K562 (cell line): Measurements from ENCODE around the gene CMSS1. TPM values are rescaled to one million over a fixed set of nuclear protein-coding genes. Genes with fewer than 3 reads are reported as not detected.
A peak's percentile ranks its signal among the peaks of the same experiment; 100 is the strongest.

ENCODE experiments used
- ATF3 ChIP-seq, 2 experiments: fragments of 450-650 bp in 1 of 2; sonication (generic) in 1 of 2; formaldehyde crosslinking in 1 of 2; IDR thresholded peaks in 1 of 2; conservative IDR thresholded peaks in 1 of 2; 2 replicates each; pipeline versions ENCODE4 v1.6.1 to v1.8.1; 2016 to 2023; ENCODE audit warnings: mild to moderate bottlenecking in 2 of 2, moderate library complexity in 2 of 2, inconsistent platforms in 1 of 2, missing genetic modification reagents in 1 of 2
- FUS ChIP-seq: fragments of 200-400 bp; formaldehyde crosslinking; optimal IDR thresholded peaks from 2 replicates; pipeline ENCODE3; 2017; ENCODE audit warnings: low read depth, low read length
- HNRNPK ChIP-seq: fragments of 200-400 bp; formaldehyde crosslinking; IDR thresholded peaks from one replicate; pipeline ENCODE4 v1.6.1; 2018; ENCODE audit warnings: mild to moderate bottlenecking, low read depth, low read length; ENCODE audit not compliant: poor library complexity, severe bottlenecking
- KLF6 ChIP-seq: fragments of 250-450 bp; sonication (Bioruptor Pico); IDR thresholded peaks from 2 replicates; pipeline ENCODE4 v1.4.0; 2020; ENCODE audit warnings: mild to moderate bottlenecking, moderate library complexity, borderline replicate concordance
- LARP7 ChIP-seq: fragments of 450-650 bp; IDR thresholded peaks from 2 replicates; pipeline ENCODE4 v1.6.1; 2016
- MCM5 ChIP-seq: fragments of 450-650 bp; IDR thresholded peaks from 2 replicates; pipeline ENCODE4 v1.6.1; 2016; ENCODE audit warnings: low read depth
- NBN ChIP-seq: fragments of 450-650 bp; IDR thresholded peaks from 2 replicates; pipeline ENCODE4 v1.6.1; 2016; ENCODE audit warnings: low read depth, mild to moderate bottlenecking
- NR0B1 ChIP-seq: fragments of 450-650 bp; IDR thresholded peaks from one replicate; pipeline ENCODE4 v1.6.1; 2018; ENCODE audit warnings: mild to moderate bottlenecking, moderate library complexity; ENCODE audit not compliant: partially characterized antibody
- RBM14 ChIP-seq: fragments of 200-400 bp; formaldehyde crosslinking; IDR thresholded peaks from 2 replicates; pipeline ENCODE4 v1.6.1; 2018; ENCODE audit warnings: low read depth, mild to moderate bottlenecking, low read length, moderate library complexity, borderline replicate concordance; ENCODE audit not compliant: insufficient read depth
- SAP30 ChIP-seq: fragments of 200-600 bp; sonication (generic); IDR thresholded peaks from 2 replicates; pipeline ENCODE4 v1.6.1; 2012; ENCODE audit warnings: borderline replicate concordance, low read depth, mild to moderate bottlenecking, moderate library complexity, low read length, control low read depth, inconsistent platforms; ENCODE audit not compliant: insufficient read depth, poor library complexity, severe bottlenecking
- SMARCB1 ChIP-seq: IDR thresholded peaks from 2 replicates; pipeline ENCODE4 v1.6.1; 2011; ENCODE audit warnings: improper control_type of control experiment, low read depth; ENCODE audit not compliant: insufficient read length
- UBTF ChIP-seq, 2 experiments: IDR thresholded peaks; 2 replicates each; pipeline ENCODE4 v1.6.1; 2012; ENCODE audit warnings: improper control_type of control experiment in 2 of 2, low read depth in 2 of 2, low read length in 2 of 2, borderline replicate concordance in 1 of 2
- ZBTB11 ChIP-seq, 3 experiments: fragments of 200-800 bp in 1 of 3; fragments of 250-450 bp in 1 of 3; fragments of 450-650 bp in 1 of 3; sonication (Bioruptor Pico) in 1 of 3; sonication (Bioruptor generic) in 1 of 3; formaldehyde crosslinking in 1 of 3; IDR thresholded peaks; 2 replicates each; pipeline versions ENCODE4 v1.6.1 to v1.8.0; 2016 to 2022; ENCODE audit warnings: mild to moderate bottlenecking in 2 of 3, missing genetic modification characterization in 2 of 3, missing compliant biosample characterization in 1 of 3, moderate library complexity in 1 of 3
- ZBTB33 ChIP-seq: sonication (generic); formaldehyde crosslinking; IDR thresholded peaks from 2 replicates; pipeline ENCODE4 v1.8.1; 2023; ENCODE audit warnings: mild to moderate bottlenecking, missing genetic modification reagents
- ZNF444 ChIP-seq: fragments of 250-450 bp; sonication (Bioruptor Pico); IDR thresholded peaks from 2 replicates; pipeline ENCODE4 v1.4.0; 2020; ENCODE audit warnings: mild to moderate bottlenecking, moderate library complexity
- polyA plus RNA-seq, 8 experiments: library from polyadenylated mRNA; depleted of rRNA in 4 of 8; stranded (reverse) in 5 of 8; unstranded in 3 of 8; fragments of >200 nt; fragmentation: Nextera tagmentation in 2 of 8; fragmentation: Illumina TruSeq in 1 of 8; extraction: Ambion mirVana in 2 of 8; extraction: Trizol in 1 of 8; gene quantifications; 2 replicates each; pipeline versions ENCODE4 v1.2.1 to v1.2.3, GENCODE V29; 2011 to 2014; ENCODE audit warnings: inconsistent platforms in 1 of 8, missing spikeins in 1 of 8
- total RNA-seq, 7 experiments: library from RNA; depleted of rRNA in 6 of 7; stranded (reverse); fragments of >200 nt in 6 of 7; fragmentation: Illumina TruSeq in 2 of 7; extraction: Trizol in 2 of 7; gene quantifications; 2 replicates each; pipeline versions ENCODE4 v1.2.1 to v1.2.3, GENCODE V29; 2011 to 2021; ENCODE audit warnings: low replicate concordance in 1 of 7

The CMSS1 gene
- total and polyA plus RNA-seq, 9 of the 15 experiments (the other 6 are each of a cell fraction or from before 2014, with no cell fraction given), result 46.9 to 109 (median 72.3) TPM

- TF ChIP-seq HNRNPK, result no peak
- TF ChIP-seq FUS, result no peak
- TF ChIP-seq ATF3 (IDR thresholded peaks at IDR 0.05), result peak; percentile 81; the same call in 1 of the 2 replicates
- no peak for TF ChIP-seq ATF3 (CRISPR knock-in tag; conservative IDR thresholded peaks at IDR 0.05)
- no peak for TF ChIP-seq LARP7
- peak; percentile 97 for TF ChIP-seq ZNF444 (CRISPR knock-in tag)
- TF ChIP-seq UBTF (IDR thresholded peaks at IDR 0.05; ENCODE audit: borderline replicate concordance in 1 of 2, low read depth in 2 of 2, low read length in 2 of 2), result no peak
- TF ChIP-seq NR0B1, result no peak
- TF ChIP-seq ZBTB11 (CRISPR knock-in tag; IDR thresholded peaks at IDR 0.05), result peak in 1 of 3 experiments; percentile 87; a peak in 2 of 6 replicates
- no peak for TF ChIP-seq NBN
- peak; percentile 100 for TF ChIP-seq KLF6 (CRISPR knock-in tag)
- no peak for TF ChIP-seq SAP30
- TF ChIP-seq ZBTB33 (CRISPR knock-in tag), result no peak
- no peak for TF ChIP-seq SMARCB1
- TF ChIP-seq RBM14, result no peak
- TF ChIP-seq MCM5, result no peak
Observed at GRCh38 chr3:99776516-99777209, 41.0 kb upstream of the CMSS1 start (continued).
